ENCODE data around the gene XPO6.

XPO6 gene

GRCh38 chr16:28067604-28068379 is 144.0 kb downstream of the XPO6 start:
- DNase-seq (ENCODE audit: extremely low read depth, low read depth): no peak
- TF ChIP-seq CTCF (IDR thresholded peaks at IDR 0.05; ENCODE audit: low read depth, low read length): no peak

- DNase-seq (ENCODE audit: extremely low read depth, low read depth): no peak
- TF ChIP-seq CTCF (IDR thresholded peaks at IDR 0.05; ENCODE audit: low read depth, low read length): no peak
These were observed 147.0 kb downstream of the XPO6 start for GRCh38 chr16:28064706-28065249.

DNA sequence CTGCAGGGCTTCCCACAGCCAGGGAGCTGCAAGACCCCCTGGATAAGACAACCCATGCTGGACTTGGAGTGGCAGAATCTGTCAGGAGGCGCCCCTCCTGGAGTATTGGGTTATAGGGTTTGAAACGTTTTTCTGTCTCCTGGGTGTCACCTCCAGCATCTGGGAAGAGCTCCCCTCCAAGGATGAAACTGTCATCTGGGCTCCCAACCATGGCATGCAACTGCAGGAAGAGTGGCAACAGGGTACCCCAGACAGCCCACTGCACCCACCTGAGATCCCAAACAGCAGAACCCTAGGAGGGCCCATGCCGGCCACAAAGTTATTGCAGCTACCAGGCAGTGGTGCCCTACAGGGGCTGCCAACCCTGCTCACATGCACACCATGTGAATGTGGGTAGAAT is 147.6 kb downstream of the XPO6 start:
- DNase-seq (ENCODE audit: extremely low read depth, low read depth): no peak
- no peak for TF ChIP-seq CTCF (IDR thresholded peaks at IDR 0.05; ENCODE audit: low read depth, low read length)

DNA sequence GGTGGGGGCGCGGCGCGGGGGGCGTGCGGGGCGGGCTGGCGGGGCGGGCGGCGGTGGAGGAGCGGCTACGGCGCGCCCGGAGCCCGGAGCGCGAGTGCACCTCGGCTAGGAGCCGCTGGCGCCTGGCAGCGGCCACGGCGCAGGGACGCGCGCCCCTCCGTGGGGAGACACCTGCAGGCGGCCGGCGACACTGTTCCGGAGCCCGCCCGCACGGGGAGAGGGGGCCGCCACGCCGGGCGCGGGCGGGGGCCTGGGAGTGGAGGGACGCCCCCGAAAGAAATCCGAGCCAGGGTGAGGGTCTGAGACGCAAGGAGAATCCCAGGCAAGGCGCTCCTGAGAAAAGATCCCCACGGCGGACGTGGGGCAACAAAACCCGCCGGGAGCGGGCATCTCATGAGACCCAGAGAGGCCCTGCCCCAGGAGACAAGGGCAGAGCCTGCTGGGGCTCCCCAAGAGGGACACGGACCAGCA is 148.1 kb downstream of the XPO6 start, which contains the start of gene GSG1L:
Gene GSG1L, minus strand, starts transcription at position 124 of the 471 bp plus-strand sequence. CDS start 290 bp downstream, outside the sequence.
- DNase-seq (ENCODE audit: extremely low read depth, low read depth): no peak
- TF ChIP-seq CTCF (IDR thresholded peaks at IDR 0.05; ENCODE audit: low read depth, low read length): no peak

DNA sequence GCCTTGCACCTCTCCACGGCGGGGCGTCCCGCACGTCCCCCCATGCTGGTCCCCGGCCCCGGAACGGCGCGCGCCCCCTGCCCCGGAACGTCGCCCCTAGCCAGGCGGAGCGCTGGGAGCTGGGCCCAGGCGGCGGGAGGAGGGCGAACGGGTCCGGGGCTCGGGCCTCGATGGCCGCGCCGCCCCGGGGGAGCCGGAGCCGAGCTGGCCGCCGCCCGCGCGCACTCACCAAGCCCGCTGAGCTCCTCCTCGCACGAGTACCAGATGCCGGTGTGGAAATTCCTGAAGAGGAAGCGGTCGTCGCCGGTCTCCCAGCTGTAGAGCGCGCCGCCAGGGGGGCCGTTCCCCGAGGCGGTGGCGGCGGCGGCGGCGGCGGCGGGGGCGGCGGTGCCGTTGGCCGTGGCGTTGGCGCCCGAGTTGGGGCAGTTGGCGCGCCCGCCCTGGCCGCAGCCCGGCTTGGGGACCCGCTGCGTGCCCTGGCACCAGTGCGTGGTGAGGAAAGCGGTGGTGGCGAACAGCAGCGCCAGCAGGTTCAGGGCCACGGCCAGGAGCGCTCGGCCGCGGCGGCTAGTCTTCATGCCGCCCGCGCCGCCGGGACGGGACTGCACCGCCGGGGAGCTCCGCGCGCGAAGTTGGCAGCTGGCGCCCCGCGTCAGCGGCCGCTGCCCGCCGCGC is 148.8 kb downstream of the XPO6 start:
- no peak for DNase-seq (ENCODE audit: extremely low read depth, low read depth)
- no peak for TF ChIP-seq CTCF (IDR thresholded peaks at IDR 0.05; ENCODE audit: low read depth, low read length)

- TF ChIP-seq CTCF (IDR thresholded peaks at IDR 0.05; ENCODE audit: low read depth, low read length): no peak
- DNase-seq (ENCODE audit: extremely low read depth, low read depth): no peak
These were observed 149.4 kb downstream of the XPO6 start for GRCh38 chr16:28062261-28062846.
